GM12864 (cell line): ENCODE results near the gene ABCC9.
"Not testable (repeated sequence)": the region's sequence is repeated elsewhere in the genome, so short reads cannot be mapped to it uniquely, and the experiment has no call there.

Experiments
- DNase-seq: peaks from one replicate; pipeline ENCODE4 v3.0.0-alpha.2; 2011; ENCODE audit warnings: low read depth
- H3K4me3 ChIP-seq: 2 replicates; pipeline ENCODE4 v1.5.1; 2011; ENCODE audit warnings: mild to moderate bottlenecking, low read depth, low read length, control low read depth
- CTCF ChIP-seq: IDR thresholded peaks from 2 replicates; pipeline ENCODE4 v1.5.1; 2011; ENCODE audit warnings: low read depth, mild to moderate bottlenecking, moderate library complexity, low read length, control low read depth, inconsistent platforms; ENCODE audit errors: missing control alignments

The ABCC9 gene

DNA sequence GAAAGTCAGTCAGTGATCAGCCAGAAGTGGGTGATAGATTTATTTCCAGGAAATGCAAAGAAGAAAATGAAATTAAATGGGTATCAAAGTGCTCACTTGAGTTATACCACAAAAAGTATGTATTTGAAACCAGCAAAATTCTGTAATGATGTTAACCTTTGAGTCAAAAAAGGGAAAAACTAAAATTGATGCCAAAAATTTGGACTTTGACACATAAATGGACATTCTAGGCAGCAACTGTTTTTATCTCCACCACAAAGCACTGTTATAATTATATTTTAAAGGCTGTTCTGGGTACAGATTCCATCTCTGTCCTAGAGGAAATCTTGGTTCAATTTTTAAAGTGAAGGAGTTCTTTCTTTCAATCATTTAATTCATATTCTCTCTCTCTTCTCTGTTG is 135.0 kb downstream of the ABCC9 start:
- no peak for TF ChIP-seq CTCF
- DNase-seq: no peak

GRCh38 chr12:21801522-21802288 is 139.5 kb downstream of the ABCC9 start:
- no peak for TF ChIP-seq CTCF
- DNase-seq: no peak
- no peak overlapping the region for H3K4me3 ChIP-seq

More for the DNA sequence above, 135.0 kb downstream of the ABCC9 start:
- no peak overlapping the region for H3K4me3 ChIP-seq

DNA sequence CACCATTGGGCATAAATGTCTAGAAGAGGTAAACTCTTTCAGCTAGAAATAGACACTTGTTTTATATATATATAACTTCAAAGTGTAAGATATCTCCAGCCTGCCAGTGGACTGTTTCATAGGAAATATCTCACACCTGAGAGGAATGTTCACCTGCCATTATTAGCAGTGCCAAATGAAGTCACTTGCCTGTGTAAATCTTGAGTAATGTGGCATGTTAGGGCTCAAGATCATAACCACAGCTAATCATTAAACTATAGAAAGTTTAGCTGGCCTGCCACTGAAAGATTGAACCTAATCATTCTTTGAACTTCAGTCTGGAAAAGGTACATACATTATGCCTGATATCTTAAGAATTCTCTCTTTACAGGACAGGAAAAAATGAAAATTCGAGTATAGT is 141.2 kb downstream of the ABCC9 start:
- no peak for DNase-seq
- TF ChIP-seq CTCF: no peak
- no peak overlapping the region for H3K4me3 ChIP-seq

- no peak for DNase-seq
- no peak for TF ChIP-seq CTCF
- H3K4me3 ChIP-seq: no peak overlapping the region
Measured at GRCh38 chr12:21797539-21797938, 143.7 kb downstream of the ABCC9 start.

GRCh38 chr12:21795648-21796328 is 145.4 kb downstream of the ABCC9 start:
- no peak overlapping the region for H3K4me3 ChIP-seq
- no peak for DNase-seq
- no peak for TF ChIP-seq CTCF

DNA sequence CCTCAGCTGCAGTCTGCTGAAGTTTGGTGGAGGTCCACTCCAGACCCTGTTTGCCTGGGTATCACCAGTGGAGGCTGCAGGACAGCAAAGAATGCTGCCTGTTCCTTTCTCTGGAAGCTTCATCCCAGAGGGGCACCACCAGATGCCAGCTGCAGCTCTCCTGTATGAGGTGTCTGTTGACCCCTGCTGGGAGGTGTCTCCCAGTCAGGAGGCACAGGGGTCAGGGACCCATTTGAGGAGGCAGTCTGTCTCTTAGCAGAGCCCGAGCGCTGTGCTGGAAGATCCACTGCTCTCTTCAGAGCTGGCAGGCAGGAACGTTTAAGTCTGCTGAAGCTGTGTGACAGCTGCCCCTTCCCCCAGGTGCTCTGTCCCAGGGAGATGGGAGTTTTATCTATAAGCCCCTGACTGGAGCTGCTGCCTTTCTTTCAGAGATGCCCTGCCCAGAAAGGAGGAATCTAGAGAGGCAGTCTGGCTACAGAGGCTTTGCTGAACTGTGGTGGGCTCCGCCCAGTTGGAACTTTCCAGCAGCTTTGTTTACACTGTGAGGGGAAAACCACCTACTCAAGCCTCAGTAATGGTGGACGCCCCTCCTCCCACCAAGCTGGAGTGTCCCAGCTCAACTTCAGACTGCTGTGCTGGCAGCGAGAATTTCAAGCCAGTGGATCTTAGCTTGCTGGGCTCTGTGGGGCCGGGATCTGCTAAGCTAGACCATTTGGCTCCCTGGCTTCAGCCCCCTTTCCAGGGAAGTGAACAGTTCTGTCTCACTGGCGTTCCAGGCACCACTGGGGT is 146.2 kb downstream of the ABCC9 start:
- DNase-seq, H3K4me3 ChIP-seq: not testable (repeated sequence)

DNA sequence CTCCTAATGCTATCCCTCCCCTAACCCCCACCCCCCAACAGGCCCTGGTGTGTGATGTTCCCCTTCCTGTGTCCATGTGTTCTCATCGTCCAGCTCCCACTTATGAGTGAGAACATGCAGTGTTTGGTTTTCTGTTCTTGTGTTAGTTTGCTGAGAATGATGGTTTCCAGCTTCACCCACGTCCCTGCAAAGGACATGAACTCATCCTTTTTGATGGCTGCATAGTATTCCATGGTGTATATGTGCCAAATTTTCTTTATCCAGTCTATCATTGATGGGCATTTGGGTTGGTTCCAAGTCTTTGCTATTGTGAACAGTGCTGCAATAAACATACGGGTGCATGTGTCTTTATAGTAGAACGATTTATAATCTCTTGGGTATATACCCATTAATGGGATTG is 151.5 kb downstream of the ABCC9 start:
- not testable (repeated sequence) for H3K4me3 ChIP-seq, DNase-seq
